Stimulated activated CD8-positive, alpha-beta memory T cell treated with anti-CD3 and anti-CD28 coated beads, Interleukin-4, amount 100 ng/mL, for 24 hours (primary cell): ENCODE data around the gene COL18A1.
"Not testable (repeated sequence)": the region's sequence is repeated elsewhere in the genome, so short reads cannot be mapped to it uniquely, and the experiment has no call there.

Source experiments
- DNase-seq: peaks from one replicate; pipeline ENCODE4 v3.0.0-alpha.2; 2020; ENCODE audit warnings: low read depth

COL18A1 gene

GRCh38 chr21:45494851-45495680 lies 90.1 kb downstream of the COL18A1 start:
- no peak for DNase-seq

GRCh38 chr21:45496151-45496967 lies 91.4 kb downstream of the COL18A1 start:
- no peak for DNase-seq

GRCh38 chr21:45496968-45497845 lies 92.2 kb downstream of the COL18A1 start:
- no peak for DNase-seq

GRCh38 chr21:45497846-45498645 lies 93.1 kb downstream of the COL18A1 start:
- no peak for DNase-seq

- DNase-seq: no peak
These were observed 93.7 kb downstream of the COL18A1 start for GRCh38 chr21:45498646-45499000.

- no peak for DNase-seq
These were observed 94.3 kb downstream of the COL18A1 start for GRCh38 chr21:45499201-45499750.

- DNase-seq: no peak
These were observed 95.1 kb downstream of the COL18A1 start for GRCh38 chr21:45499970-45500577.

- not testable (repeated sequence) for DNase-seq
These were observed 96.4 kb downstream of the COL18A1 start for GRCh38 chr21:45501081-45502005.

GRCh38 chr21:45502006-45502345 lies 97.0 kb downstream of the COL18A1 start:
- DNase-seq: no peak

GRCh38 chr21:45502600-45502999 lies 97.6 kb downstream of the COL18A1 start:
- no peak for DNase-seq

- DNase-seq: not testable (repeated sequence)
These were observed 98.3 kb downstream of the COL18A1 start for GRCh38 chr21:45503226-45503625.

- DNase-seq: no peak
These were observed 99.1 kb downstream of the COL18A1 start for GRCh38 chr21:45504021-45504515.

GRCh38 chr21:45504516-45505415 lies 99.8 kb downstream of the COL18A1 start:
- DNase-seq: no peak

- DNase-seq: no peak
These were observed 100.6 kb downstream of the COL18A1 start for GRCh38 chr21:45505416-45506021.

GRCh38 chr21:45506241-45506817 lies 101.4 kb downstream of the COL18A1 start:
- DNase-seq: no peak

GRCh38 chr21:45506836-45507522 lies 102.0 kb downstream of the COL18A1 start:
- no peak for DNase-seq

GRCh38 chr21:45507523-45507875 lies 102.5 kb downstream of the COL18A1 start:
- DNase-seq: no peak
